ENCODE results near the gene ZAP70. TPM values are rescaled to one million over a fixed set of nuclear protein-coding genes. Genes with fewer than 3 reads are reported as not detected.
A peak's percentile ranks its signal among the peaks of the same experiment; 100 is the strongest.

The ZAP70 gene
- total RNA-seq, 1 donor from 2014 or later, result 2.8 TPM

GRCh38 chr2:97775074-97775473, 61.7 kb downstream of the ZAP70 start:
- Mint-ChIP-seq H3K4me3 (no peak overlapping the region), H3K27ac (ENCODE audit: unreplicated experiment) (no peak overlapping the region), H3K4me1 (peaks cover 11% of the 10 kb centered on the region), H3K36me3 (ENCODE audit: low read depth) (peaks cover 30% of the 10 kb centered on the region), H3K27me3 (ENCODE audit: low read depth) (no peaks in the 10 kb centered on the region), H3K9me3 (peaks cover 3% of the 10 kb centered on the region)
- TF ChIP-seq, protein P1, sequence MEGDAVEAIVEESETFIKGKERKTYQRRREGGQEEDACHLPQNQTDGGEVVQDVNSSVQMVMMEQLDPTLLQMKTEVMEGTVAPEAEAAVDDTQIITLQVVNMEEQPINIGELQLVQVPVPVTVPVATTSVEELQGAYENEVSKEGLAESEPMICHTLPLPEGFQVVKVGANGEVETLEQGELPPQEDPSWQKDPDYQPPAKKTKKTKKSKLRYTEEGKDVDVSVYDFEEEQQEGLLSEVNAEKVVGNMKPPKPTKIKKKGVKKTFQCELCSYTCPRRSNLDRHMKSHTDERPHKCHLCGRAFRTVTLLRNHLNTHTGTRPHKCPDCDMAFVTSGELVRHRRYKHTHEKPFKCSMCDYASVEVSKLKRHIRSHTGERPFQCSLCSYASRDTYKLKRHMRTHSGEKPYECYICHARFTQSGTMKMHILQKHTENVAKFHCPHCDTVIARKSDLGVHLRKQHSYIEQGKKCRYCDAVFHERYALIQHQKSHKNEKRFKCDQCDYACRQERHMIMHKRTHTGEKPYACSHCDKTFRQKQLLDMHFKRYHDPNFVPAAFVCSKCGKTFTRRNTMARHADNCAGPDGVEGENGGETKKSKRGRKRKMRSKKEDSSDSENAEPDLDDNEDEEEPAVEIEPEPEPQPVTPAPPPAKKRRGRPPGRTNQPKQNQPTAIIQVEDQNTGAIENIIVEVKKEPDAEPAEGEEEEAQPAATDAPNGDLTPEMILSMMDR (conservative IDR thresholded peaks at IDR 0.05), result no peak
- no peak for DNase-seq (ENCODE audit: low read depth, low spot score)

- H3K4me1 Mint-ChIP-seq, result peaks cover 6% of the 10 kb centered on the region
- TF ChIP-seq, protein P1 (conservative IDR thresholded peaks at IDR 0.05), result no peak
- DNase-seq (ENCODE audit: low read depth, low spot score), result no peak
Measured at GRCh38 chr2:97779141-97779540, 65.8 kb downstream of the ZAP70 start.

GRCh38 chr2:97781981-97782380, 68.6 kb downstream of the ZAP70 start:
- Mint-ChIP-seq H3K4me1 (no peaks in the 10 kb centered on the region), H3K27ac (ENCODE audit: unreplicated experiment) (no peak overlapping the region), H3K27me3 (ENCODE audit: low read depth) (no peaks in the 10 kb centered on the region), H3K4me3 (no peak overlapping the region), H3K36me3 (ENCODE audit: low read depth) (peaks cover 15% of the 10 kb centered on the region), H3K9me3 (peaks cover 3% of the 10 kb centered on the region)
- TF ChIP-seq, protein P1 (conservative IDR thresholded peaks at IDR 0.05), result no peak
- no peak for DNase-seq (ENCODE audit: low read depth, low spot score)

More at GRCh38 chr2:97779141-97779540, 65.8 kb downstream of the ZAP70 start:
- H3K4me3 Mint-ChIP-seq, result no peak overlapping the region
- peaks cover 3% of the 10 kb centered on the region for H3K9me3 Mint-ChIP-seq
- H3K36me3 Mint-ChIP-seq (ENCODE audit: low read depth), result peaks cover 31% of the 10 kb centered on the region
- peak overlapping the region; percentile 37 for H3K27ac Mint-ChIP-seq (ENCODE audit: unreplicated experiment)
- no peaks in the 10 kb centered on the region for H3K27me3 Mint-ChIP-seq (ENCODE audit: low read depth)

- H3K4me1 Mint-ChIP-seq, result no peaks in the 10 kb centered on the region
- no peak overlapping the region for H3K27ac Mint-ChIP-seq (ENCODE audit: unreplicated experiment)
- H3K9me3 Mint-ChIP-seq, result no peaks in the 10 kb centered on the region
- H3K36me3 Mint-ChIP-seq (ENCODE audit: low read depth), result peaks cover 14% of the 10 kb centered on the region
- H3K27me3 Mint-ChIP-seq (ENCODE audit: low read depth), result no peaks in the 10 kb centered on the region
- H3K4me3 Mint-ChIP-seq, result no peak overlapping the region
- no peak for DNase-seq (ENCODE audit: low read depth, low spot score)
- TF ChIP-seq, protein P1 (conservative IDR thresholded peaks at IDR 0.05), result no peak
Measured at GRCh38 chr2:97784953-97785352, 71.6 kb downstream of the ZAP70 start.

DNA sequence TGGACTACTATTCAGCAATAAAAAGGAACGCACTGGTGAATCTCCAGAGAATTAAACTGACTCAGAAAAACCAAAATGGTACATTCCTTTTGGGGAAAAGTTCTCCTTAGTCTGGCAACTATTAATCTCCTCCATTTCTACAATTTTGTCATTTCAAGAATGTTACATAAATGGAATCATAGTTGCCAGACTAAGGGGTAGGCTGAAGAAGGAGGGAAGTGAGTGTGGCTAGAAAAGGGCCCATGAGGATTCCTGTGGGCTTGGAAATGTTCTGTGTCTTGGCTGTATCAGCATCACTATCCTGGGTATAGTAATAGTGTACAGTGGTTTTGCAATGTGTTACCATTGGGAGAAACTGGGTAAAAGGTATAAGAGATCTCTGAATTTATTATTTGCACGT, 72.4 kb downstream of the ZAP70 start:
- Mint-ChIP-seq H3K9me3 (no peaks in the 10 kb centered on the region), H3K36me3 (ENCODE audit: low read depth) (peaks cover 9% of the 10 kb centered on the region), H3K27me3 (ENCODE audit: low read depth) (no peaks in the 10 kb centered on the region), H3K4me3 (no peak overlapping the region), H3K27ac (ENCODE audit: unreplicated experiment) (no peak overlapping the region), H3K4me1 (no peaks in the 10 kb centered on the region)
- TF ChIP-seq, protein P1 (conservative IDR thresholded peaks at IDR 0.05), result no peak
- DNase-seq (ENCODE audit: low read depth, low spot score), result no peak

Data from neural crest cell (in vitro differentiated cells).